B cell (primary cell): ENCODE results near the gene GRM8. TPM values are rescaled to one million over a fixed set of nuclear protein-coding genes. Genes with fewer than 3 reads are reported as not detected.

Source experiments
- ATAC-seq: fragments of 200-7000 bp; cut with Tn5 transposase; one replicate; pipeline ENCODE4 v1.10.0; 2021; ENCODE audit warnings: low read depth, mild to moderate bottlenecking, moderate number of reproducible peaks, moderate library complexity
- CTCF ChIA-PET: fragments of 350-600 bp; sonication (Branson Sonifier 250); formaldehyde crosslinking; loops from one replicate; lab custom pipeline; 2021; ENCODE audit warnings: antibody characterized with exemption, inconsistent platforms; lab: Charles Lee
- POLR2A ChIA-PET: fragments of 350-600 bp; sonication (Branson Sonifier 250); formaldehyde crosslinking; loops from one replicate; lab custom pipeline; 2021; ENCODE audit warnings: antibody characterized with exemption; lab: Charles Lee
- DNase-seq: peaks from one replicate; pipeline ENCODE4 v3.0.0; 2013
- H2AFZ ChIP-seq: 2 replicates; pipeline ENCODE4 v1.6.1; 2012; ENCODE audit warnings: mild to moderate bottlenecking, low read depth, low read length; ENCODE audit not compliant: insufficient read depth, poor library complexity, severe bottlenecking
- H3K27ac ChIP-seq, 2 donors: 1 replicate in 1 of 2; 2 replicates in 1 of 2; pipeline ENCODE4 v1.5.1; 2012 to 2013; ENCODE audit warnings: low read length in 2 of 2, mild to moderate bottlenecking in 2 of 2, moderate library complexity in 1 of 2
- H3K27me3 ChIP-seq, 4 experiments: fragments of 200-600 bp in 1 of 4; sonication (generic) in 1 of 4; replicated peaks in 1 of 4; 1 replicate in 2 of 4; 2 replicates in 2 of 4; pipeline versions ENCODE4 v1.6.1 to v1.7.0; 2013 to 2016; ENCODE audit warnings: low read length in 3 of 4, mild to moderate bottlenecking in 2 of 4, mixed read lengths in 1 of 4, moderate library complexity in 1 of 4; ENCODE audit not compliant: insufficient read depth in 4 of 4, control insufficient read depth in 3 of 4; ENCODE audit errors: control extremely low read depth in 1 of 4
- H3K36me3 ChIP-seq, 2 experiments: replicated peaks in 1 of 2; 1 replicate in 1 of 2; 2 replicates in 1 of 2; pipeline versions ENCODE4 v1.6.1 to v1.7.1; 2013; ENCODE audit warnings: low read length in 1 of 2; ENCODE audit not compliant: insufficient read depth in 2 of 2, control insufficient read depth in 1 of 2; ENCODE audit errors: control extremely low read depth in 1 of 2, extremely low read depth in 1 of 2
- H3K4me1 ChIP-seq, 2 donors: fragments of 200-600 bp in 1 of 2; sonication (generic) in 1 of 2; 1 replicate in 1 of 2; 2 replicates in 1 of 2; pipeline versions ENCODE4 v1.5.1 to v1.6.1; 2013 to 2017; ENCODE audit warnings: low read length in 2 of 2; ENCODE audit not compliant: control insufficient read depth in 2 of 2, insufficient read depth in 2 of 2
- H3K4me2 ChIP-seq: replicated peaks from 2 replicates; pipeline ENCODE3; 2012; ENCODE audit warnings: mild to moderate bottlenecking, low read depth, low read length; ENCODE audit not compliant: poor library complexity, severe bottlenecking
- H3K4me3 ChIP-seq, 5 experiments: fragments of 200-600 bp in 1 of 5; sonication (generic) in 1 of 5; 1 replicate in 3 of 5; 2 replicates in 2 of 5; pipeline versions ENCODE4 v1.5.1 to v1.7.0; 2011 to 2016; ENCODE audit warnings: low read length in 4 of 5, mild to moderate bottlenecking in 4 of 5, low read depth in 2 of 5, control low read depth in 1 of 5, moderate library complexity in 1 of 5; ENCODE audit not compliant: insufficient read depth in 1 of 5; ENCODE audit errors: control extremely low read depth in 1 of 5, extremely low read depth in 1 of 5
- H3K79me2 ChIP-seq: fragments of 200-600 bp; sonication (generic); one replicate; pipeline ENCODE4 v1.6.0; 2016; ENCODE audit warnings: low read length; ENCODE audit not compliant: control insufficient read depth, insufficient read depth
- H3K9ac ChIP-seq: fragments of 200-600 bp; sonication (generic); 2 replicates; pipeline ENCODE4 v1.6.1; 2017; ENCODE audit warnings: mild to moderate bottlenecking, low read length, moderate library complexity
- H3K9me3 ChIP-seq, 3 donors: one replicate each; pipeline versions ENCODE4 v1.6.1 to v1.7.1; 2013; ENCODE audit warnings: low read length in 2 of 3; ENCODE audit not compliant: control insufficient read depth in 2 of 3, insufficient read depth in 1 of 3; ENCODE audit errors: control extremely low read depth in 1 of 3
- H4K20me1 ChIP-seq: 2 replicates; pipeline ENCODE4 v1.6.0; 2012; ENCODE audit warnings: mild to moderate bottlenecking, low read length; ENCODE audit not compliant: insufficient read depth, control insufficient read depth, poor library complexity, severe bottlenecking
- H3K27ac Mint-ChIP-seq: one replicate; pipeline ENCODE4 v1.8.0; 2021; ENCODE audit warnings: mixed read lengths
- H3K27me3 Mint-ChIP-seq: one replicate; pipeline ENCODE4 v1.8.0; 2021; ENCODE audit warnings: mixed read lengths
- H3K4me1 Mint-ChIP-seq: one replicate; pipeline ENCODE4 v1.8.0; 2021; ENCODE audit warnings: mixed read lengths
- H3K4me3 Mint-ChIP-seq: one replicate; pipeline ENCODE4 v1.8.0; 2021; ENCODE audit warnings: mixed read lengths
- H3K9me3 Mint-ChIP-seq: one replicate; pipeline ENCODE4 v1.8.0; 2022; ENCODE audit warnings: mixed read lengths; ENCODE audit not compliant: insufficient read depth
- CTCF ChIP-seq: fragments of 200-600 bp; IDR thresholded peaks from one replicate; pipeline ENCODE4 v1.8.0; 2022; ENCODE audit warnings: antibody characterized with exemption, mild to moderate bottlenecking
- EZH2 ChIP-seq: IDR thresholded peaks from 2 replicates; pipeline ENCODE4 v1.6.1; 2012; ENCODE audit warnings: borderline replicate concordance, low read depth, mild to moderate bottlenecking, moderate library complexity, low read length; ENCODE audit not compliant: insufficient read depth, poor library complexity, severe bottlenecking
- WGBS: methylation state at CpG from one replicate; pipeline ENCODE4 v1.1.5; 2013; ENCODE audit warnings: missing lambda C conversion rate; ENCODE audit not compliant: insufficient coverage; 5-methylcytosine and 5-hydroxymethylcytosine counted together
- intact Hi-C: fragments of 100-400 bp; cut with micrococcal nuclease; formaldehyde crosslinking; loops from one replicate; pipeline ENCODE4 v1.10.0; 2022
- polyA plus RNA-seq: library from polyadenylated mRNA; depleted of rRNA; stranded (reverse); fragments of >200 nt; gene quantifications from 2 replicates; pipeline ENCODE4 v1.2.3, GENCODE V29; 2012
- total RNA-seq, 2 donors: library from RNA; stranded (reverse); fragments of 120-200 nt in 1 of 2; gene quantifications; 1 replicate in 1 of 2; 2 replicates in 1 of 2; pipeline versions ENCODE4 v1.2.3 to v1.2.4, GENCODE V29; 2013 to 2022

The GRM8 gene
- total and polyA plus RNA-seq, 2 donors (not counting 1 experiment from before 2014, with no cell fraction given): not detected

- no peak overlapping the region for H3K9ac ChIP-seq
- H3K79me2 ChIP-seq: no peaks in the 10 kb centered on the region
- ChIA-PET CTCF (no interaction called here), POLR2A (no interaction called here)
- no peak for TF ChIP-seq EZH2
- no peak for TF ChIP-seq CTCF
- no peak overlapping the region for H3K4me2 ChIP-seq
- no peaks in the 10 kb centered on the region for H4K20me1 ChIP-seq
- H3K4me3 Mint-ChIP-seq: no peak overlapping the region
- WGBS: 87% methylated on average over 8 of the region's 9 CpGs
- H3K9me3 Mint-ChIP-seq: no peaks in the 10 kb centered on the region
- intact Hi-C loops: no loop called here
- H3K9me3 ChIP-seq: peaks cover 0 to under 1% (median 0%) of the 10 kb centered on the region in 3 donors
- H3K27me3 ChIP-seq: no peaks in the 10 kb centered on the region
- H3K4me3 ChIP-seq: no peak overlapping the region
- ATAC-seq (no peak), DNase-seq (no peak)
- no peaks in the 10 kb centered on the region for H3K4me1 ChIP-seq
- no peaks in the 10 kb centered on the region for H3K4me1 Mint-ChIP-seq
- no peaks in the 10 kb centered on the region for H3K27me3 Mint-ChIP-seq
- H3K27ac Mint-ChIP-seq: no peak overlapping the region
- H3K36me3 ChIP-seq: no peaks in the 10 kb centered on the region
- no peak overlapping the region for H3K27ac ChIP-seq
- H2AFZ ChIP-seq: no peak overlapping the region
Measured at GRCh38 chr7:127057918-127058317, 194.8 kb downstream of the GRM8 start.

- no peaks in the 10 kb centered on the region for H3K4me1 ChIP-seq
- intact Hi-C loops: no loop called here
- H4K20me1 ChIP-seq: no peaks in the 10 kb centered on the region
- H3K27ac ChIP-seq: no peak overlapping the region
- no peaks in the 10 kb centered on the region for H3K36me3 ChIP-seq
- Mint-ChIP-seq H3K9me3 (no peaks in the 10 kb centered on the region), H3K4me1 (no peaks in the 10 kb centered on the region), H3K27me3 (no peaks in the 10 kb centered on the region), H3K27ac (no peak overlapping the region), H3K4me3 (no peak overlapping the region)
- no peaks in the 10 kb centered on the region for H3K79me2 ChIP-seq
- no peak for ATAC-seq
- H3K4me2 ChIP-seq: no peak overlapping the region
- CTCF ChIA-PET: no interaction called here
- DNase-seq: no peak
- H3K27me3 ChIP-seq: no peaks in the 10 kb centered on the region
- no peaks in the 10 kb centered on the region for H3K9me3 ChIP-seq
- no peak overlapping the region for H2AFZ ChIP-seq
- H3K4me3 ChIP-seq: no peak overlapping the region
- POLR2A ChIA-PET: no interaction called here
- H3K9ac ChIP-seq: no peak overlapping the region
- TF ChIP-seq EZH2: no peak
- TF ChIP-seq CTCF: no peak
Measured at GRCh38 chr7:127056202-127056601, 196.5 kb downstream of the GRM8 start.
